PFSK-1 (cell line): ENCODE data around the gene LRRC71.

Source experiments
- FOXP2 ChIP-seq: optimal IDR thresholded peaks from 2 replicates; pipeline ENCODE3; 2011; ENCODE audit warnings: borderline replicate concordance, control low read depth, inconsistent platforms; ENCODE audit not compliant: insufficient read depth; ENCODE audit errors: extremely low read length, extremely low read depth
- POLR2AphosphoS5 ChIP-seq: IDR thresholded peaks from 2 replicates; pipeline ENCODE4 v1.6.1; 2012; ENCODE audit warnings: low read depth, mild to moderate bottlenecking, control low read depth, low read length, moderate library complexity
- REST ChIP-seq, 2 experiments: IDR thresholded peaks; 2 replicates each; pipeline versions ENCODE4 v1.6.1 to v1.8.0; 2011 to 2012; ENCODE audit warnings: low read depth in 2 of 2, low read length in 2 of 2, control low read depth in 1 of 2, inconsistent platforms in 1 of 2, mild to moderate bottlenecking in 1 of 2, moderate library complexity in 1 of 2; ENCODE audit not compliant: insufficient read depth in 1 of 2
- SIN3A ChIP-seq: IDR thresholded peaks from 2 replicates; pipeline ENCODE4 v1.6.1; 2012; ENCODE audit warnings: mild to moderate bottlenecking, low read length, moderate library complexity, borderline replicate concordance; ENCODE audit not compliant: insufficient read depth
- TAF1 ChIP-seq: IDR thresholded peaks from 2 replicates; pipeline ENCODE4 v1.6.1; 2012; ENCODE audit warnings: low read length, control low read depth, borderline replicate concordance; ENCODE audit not compliant: insufficient read depth

Gene LRRC71

GRCh38 chr1:156947127-156947526 is 26.7 kb downstream of the LRRC71 start:
- no peak for TF ChIP-seq FOXP2
- no peak for TF ChIP-seq POLR2AphosphoS5
- no peak for TF ChIP-seq TAF1
- TF ChIP-seq REST (IDR thresholded peaks at IDR 0.05; ENCODE audit: insufficient read depth in 1 of 2, low read depth in 2 of 2, low read length in 2 of 2): no peak
- no peak for TF ChIP-seq SIN3A

GRCh38 chr1:156947818-156948525 is 27.5 kb downstream of the LRRC71 start:
- TF ChIP-seq REST (IDR thresholded peaks at IDR 0.05; ENCODE audit: insufficient read depth in 1 of 2, low read depth in 2 of 2, low read length in 2 of 2): no peak
- TF ChIP-seq FOXP2: no peak
- TF ChIP-seq TAF1: no peak
- TF ChIP-seq SIN3A: no peak
- TF ChIP-seq POLR2AphosphoS5: no peak

GRCh38 chr1:156948708-156949107 is 28.3 kb downstream of the LRRC71 start:
- TF ChIP-seq POLR2AphosphoS5: no peak
- TF ChIP-seq REST (IDR thresholded peaks at IDR 0.05; ENCODE audit: insufficient read depth in 1 of 2, low read depth in 2 of 2, low read length in 2 of 2): no peak
- no peak for TF ChIP-seq SIN3A
- TF ChIP-seq TAF1: no peak
- TF ChIP-seq FOXP2: no peak

- no peak for TF ChIP-seq TAF1
- TF ChIP-seq FOXP2: no peak
- no peak for TF ChIP-seq SIN3A
- no peak for TF ChIP-seq REST (IDR thresholded peaks at IDR 0.05; ENCODE audit: insufficient read depth in 1 of 2, low read depth in 2 of 2, low read length in 2 of 2)
- TF ChIP-seq POLR2AphosphoS5: no peak
These were observed 28.7 kb downstream of the LRRC71 start for GRCh38 chr1:156949127-156949526.
